HG02981 (cell line): Measurements from ENCODE around the gene GARIN5A.

Experiments used
- ATAC-seq: cut with Tn5 transposase; IDR thresholded peaks from one replicate; pipeline ENCODE4 v1.9.1; 2021; ENCODE audit warnings: mild to moderate bottlenecking, moderate library complexity; ENCODE audit not compliant: unreplicated experiment

Gene GARIN5A

GRCh38 chr19:50476224-50476906 is at the start of gene GARIN5A, which contains the start of gene EMC10:
GARIN5A (minus strand) TSS chr19:50476848; CDS start chr19:50476388, 460 bp downstream.
EMC10 (plus strand) TSS chr19:50476507; CDS start chr19:50476545, 38 bp downstream.
- peak; percentile 78 for ATAC-seq

GRCh38 chr19:50522881-50523280 is 46.2 kb upstream of the GARIN5A start:
- ATAC-seq, result no peak

- no peak for ATAC-seq
Observed at GRCh38 chr19:50520822-50521465, 44.3 kb upstream of the GARIN5A start.

GRCh38 chr19:50519006-50519575 is 42.4 kb upstream of the GARIN5A start:
- no peak for ATAC-seq

GRCh38 chr19:50518091-50519005 is 41.7 kb upstream of the GARIN5A start:
- ATAC-seq, result no peak

- ATAC-seq, result no peak
Observed at GRCh38 chr19:50517704-50518075, 41.0 kb upstream of the GARIN5A start.

- no peak for ATAC-seq
Observed at GRCh38 chr19:50516964-50517703, 40.5 kb upstream of the GARIN5A start.

- ATAC-seq, result no peak
Observed at GRCh38 chr19:50516456-50516855, 39.8 kb upstream of the GARIN5A start.

GRCh38 chr19:50515168-50515561 is 38.5 kb upstream of the GARIN5A start:
- ATAC-seq, result no peak

- no peak for ATAC-seq
Observed at GRCh38 chr19:50514346-50515167, 37.9 kb upstream of the GARIN5A start.

GRCh38 chr19:50513746-50514345 is 37.2 kb upstream of the GARIN5A start, which contains the start of gene ASPDH:
ASPDH (minus strand) TSS chr19:50513913; CDS start chr19:50513823, 90 bp downstream.
- no peak for ATAC-seq

GRCh38 chr19:50512999-50513745 is 36.5 kb upstream of the GARIN5A start:
- no peak for ATAC-seq

GRCh38 chr19:50512112-50512998 is 35.7 kb upstream of the GARIN5A start:
- no peak for ATAC-seq

- peak; percentile 84 for ATAC-seq
Observed at GRCh38 chr19:50511069-50511822, 34.6 kb upstream of the GARIN5A start, which contains the start of gene JOSD2. JOSD2 (minus strand) TSS chr19:50511191; CDS start chr19:50510431, 760 bp downstream.

GRCh38 chr19:50510700-50511068 is 34.0 kb upstream of the GARIN5A start:
- ATAC-seq, result no peak

- ATAC-seq, result no peak
Observed at GRCh38 chr19:50510121-50510670, 33.5 kb upstream of the GARIN5A start.
